PC-3 (cell line): ENCODE measurements around the gene SLC39A11. TPM values are rescaled to one million over a fixed set of nuclear protein-coding genes. Genes with fewer than 3 reads are reported as not detected.

Source experiments
- ATAC-seq: fragments of 200-7000 bp; cut with Tn5 transposase; 2 replicates; pipeline ENCODE4 v1.9.1; 2020; ENCODE audit warnings: mild to moderate bottlenecking, moderate library complexity
- BruUV-seq: library from RNA; stranded (reverse); fragments of 400-500 nt; replicated peaks from 2 replicates; lab custom pipeline; 2021; lab: Mats Ljungman, UMichigan
- CTCF ChIA-PET: fragments of 300-600 bp; sonication (Branson Sonifier 250); formaldehyde crosslinking; loops from one replicate; lab custom pipeline; 2022; ENCODE audit warnings: antibody characterized with exemption; lab: Charles Lee
- POLR2A ChIA-PET: fragments of 300-600 bp; sonication (Branson Sonifier 250); formaldehyde crosslinking; loops from one replicate; lab custom pipeline; 2022; ENCODE audit warnings: antibody characterized with exemption; ENCODE audit not compliant: unreplicated experiment; lab: Charles Lee
- DNase-seq: peaks from one replicate; pipeline ENCODE4 v3.0.0-alpha.2; 2015
- H2AFZ ChIP-seq: fragments of 300-600 bp; sonication (generic); 2 replicates; pipeline ENCODE4 v1.6.0; 2016; ENCODE audit warnings: antibody characterized with exemption, low read length
- H3F3A ChIP-seq: fragments of 300-600 bp; sonication (generic); one replicate; pipeline ENCODE4 v1.6.0; 2017; ENCODE audit warnings: antibody characterized with exemption, low read length, control low read depth, mild to moderate bottlenecking; ENCODE audit not compliant: unreplicated experiment
- H3K27ac ChIP-seq: fragments of 300-600 bp; sonication (generic); 2 replicates; pipeline ENCODE4 v1.5.1; 2016; ENCODE audit warnings: mild to moderate bottlenecking, low read length
- H3K27me3 ChIP-seq: fragments of 300-600 bp; sonication (generic); 2 replicates; pipeline ENCODE4 v1.6.1; 2016; ENCODE audit warnings: low read length, mixed read lengths
- H3K36me3 ChIP-seq: fragments of 300-600 bp; sonication (generic); 2 replicates; pipeline ENCODE4 v1.6.1; 2016; ENCODE audit warnings: low read depth, mixed run types, low read length, mixed read lengths
- H3K4me1 ChIP-seq: fragments of 300-600 bp; sonication (generic); 2 replicates; pipeline ENCODE4 v1.5.1; 2016; ENCODE audit warnings: low read length; ENCODE audit not compliant: insufficient read depth
- H3K4me2 ChIP-seq: fragments of 300-600 bp; sonication (generic); 2 replicates; pipeline ENCODE4 v1.6.0; 2016; ENCODE audit warnings: low read length
- H3K4me3 ChIP-seq: fragments of 300-600 bp; sonication (generic); 2 replicates; pipeline ENCODE4 v1.5.1; 2016; ENCODE audit warnings: mild to moderate bottlenecking, low read length, mixed read lengths
- H3K79me2 ChIP-seq: fragments of 300-600 bp; sonication (generic); 2 replicates; pipeline ENCODE4 v1.6.1; 2017; ENCODE audit warnings: low read length, mixed read lengths
- H3K9ac ChIP-seq: fragments of 300-600 bp; sonication (generic); 2 replicates; pipeline ENCODE4 v1.6.0; 2016; ENCODE audit warnings: mild to moderate bottlenecking, low read length
- H3K9me2 ChIP-seq: fragments of 300-600 bp; sonication (generic); replicated peaks from 2 replicates; pipeline ENCODE4 v1.6.1; 2016; ENCODE audit warnings: mixed run types, low read length, mixed read lengths
- H3K9me3 ChIP-seq: fragments of 300-600 bp; sonication (generic); 2 replicates; pipeline ENCODE4 v1.6.1; 2016; ENCODE audit warnings: low read length, mixed read lengths
- H4K20me1 ChIP-seq: fragments of 300-600 bp; sonication (generic); 2 replicates; pipeline ENCODE4 v1.6.1; 2016; ENCODE audit warnings: low read length, mixed read lengths
- EZH2 ChIP-seq: fragments of 300-600 bp; sonication (generic); IDR thresholded peaks from one replicate; pipeline ENCODE4 v1.6.1; 2017; ENCODE audit warnings: antibody characterized with exemption, mild to moderate bottlenecking, low read length; ENCODE audit not compliant: unreplicated experiment
- EZH2phosphoT487 ChIP-seq: fragments of 300-600 bp; sonication (generic); IDR thresholded peaks from 2 replicates; pipeline ENCODE4 v1.6.1; 2018; ENCODE audit warnings: mild to moderate bottlenecking, antibody characterized with exemption, low read length, borderline replicate concordance
- intact Hi-C: fragments of 100-400 bp; cut with micrococcal nuclease; formaldehyde crosslinking; loops from 2 replicates; pipeline ENCODE4 v1.9.0; 2023
- total RNA-seq: library from RNA; depleted of rRNA; stranded (reverse); fragments of >200 nt; gene quantifications from 2 replicates; pipeline ENCODE4 v1.2.3, GENCODE V29; 2014
- TF ChIP-seq, protein P1 (sequence below): fragments of 300-600 bp; sonication (generic); conservative IDR thresholded peaks from 2 replicates; pipeline ENCODE4 v1.5.1; 2017; ENCODE audit warnings: antibody characterized with exemption, low read depth, mild to moderate bottlenecking, low read length

The SLC39A11 gene
- total RNA-seq, 1 experiment from 2014 or later: 37.7 TPM

DNA sequence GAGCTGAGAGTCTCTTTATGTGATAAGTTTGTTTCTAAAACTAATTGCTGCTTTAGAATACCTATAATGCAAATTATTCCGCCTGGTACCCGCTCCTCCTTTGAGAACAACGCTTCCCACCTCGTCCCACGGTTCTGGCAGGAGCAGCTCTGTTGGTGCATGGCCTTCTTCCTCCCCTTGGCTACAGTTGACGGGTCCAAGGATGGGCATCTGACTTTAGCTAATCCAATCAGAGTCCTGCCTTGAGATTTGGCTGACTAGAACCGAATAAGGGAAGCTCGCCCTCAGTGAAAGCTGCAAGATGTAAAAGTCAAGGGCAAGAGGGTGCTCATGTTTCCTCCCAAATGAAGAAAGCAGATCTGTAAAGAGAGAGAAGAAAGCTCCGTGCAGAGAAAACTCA, 481.3 kb downstream of the SLC39A11 start:
- ATAC-seq (no peak), DNase-seq (no peak)
- intact Hi-C loops: no loop called here
- Histone ChIP-seq H3K4me3 (no peak overlapping the region), H3K4me1 (peaks cover 50% of the 10 kb centered on the region), H2AFZ (no peak overlapping the region), H3K9me2 (no peaks in the 10 kb centered on the region), H3K36me3 (0 out of 2 replicates have a peak, but pooled peaks cover 6% of the 10 kb centered on the region), H3K9me3 (peaks cover 11% of the 10 kb centered on the region), H3K4me2 (no peak overlapping the region), H3K27ac (no peak overlapping the region), H3K27me3 (no peaks in the 10 kb centered on the region), H3F3A (peaks cover 4% of the 10 kb centered on the region), H3K9ac (no peak overlapping the region), H3K79me2 (no peaks in the 10 kb centered on the region), H4K20me1 (no peaks in the 10 kb centered on the region)
- ChIA-PET POLR2A (no interaction called here), CTCF (no interaction called here)
- TF ChIP-seq EZH2phosphoT487 (no peak), EZH2 (no peak)
- TF ChIP-seq, protein P1, sequence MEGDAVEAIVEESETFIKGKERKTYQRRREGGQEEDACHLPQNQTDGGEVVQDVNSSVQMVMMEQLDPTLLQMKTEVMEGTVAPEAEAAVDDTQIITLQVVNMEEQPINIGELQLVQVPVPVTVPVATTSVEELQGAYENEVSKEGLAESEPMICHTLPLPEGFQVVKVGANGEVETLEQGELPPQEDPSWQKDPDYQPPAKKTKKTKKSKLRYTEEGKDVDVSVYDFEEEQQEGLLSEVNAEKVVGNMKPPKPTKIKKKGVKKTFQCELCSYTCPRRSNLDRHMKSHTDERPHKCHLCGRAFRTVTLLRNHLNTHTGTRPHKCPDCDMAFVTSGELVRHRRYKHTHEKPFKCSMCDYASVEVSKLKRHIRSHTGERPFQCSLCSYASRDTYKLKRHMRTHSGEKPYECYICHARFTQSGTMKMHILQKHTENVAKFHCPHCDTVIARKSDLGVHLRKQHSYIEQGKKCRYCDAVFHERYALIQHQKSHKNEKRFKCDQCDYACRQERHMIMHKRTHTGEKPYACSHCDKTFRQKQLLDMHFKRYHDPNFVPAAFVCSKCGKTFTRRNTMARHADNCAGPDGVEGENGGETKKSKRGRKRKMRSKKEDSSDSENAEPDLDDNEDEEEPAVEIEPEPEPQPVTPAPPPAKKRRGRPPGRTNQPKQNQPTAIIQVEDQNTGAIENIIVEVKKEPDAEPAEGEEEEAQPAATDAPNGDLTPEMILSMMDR: no peak
- BruUV-seq: no TSS peak

DNA sequence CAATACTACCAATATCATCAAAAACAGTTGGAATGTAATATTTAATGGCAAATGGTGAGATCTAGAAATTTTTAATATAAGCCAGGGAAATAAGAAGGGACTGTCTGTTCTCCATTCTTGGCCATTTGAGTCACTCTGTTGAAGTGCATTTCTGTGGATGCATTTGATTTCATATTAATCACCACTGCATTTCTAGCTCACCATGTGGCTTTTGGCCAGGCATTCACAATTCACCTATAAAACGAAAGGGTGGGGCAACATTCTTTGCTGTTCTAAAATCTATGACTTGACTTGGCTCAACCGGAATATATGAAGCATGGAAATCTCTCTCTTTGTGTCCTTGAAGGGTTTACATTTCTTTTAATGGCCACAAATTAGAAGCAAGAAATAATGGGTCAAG, 483.0 kb downstream of the SLC39A11 start:
- Histone ChIP-seq H3K9me2 (no peaks in the 10 kb centered on the region), H3F3A (peaks cover 4% of the 10 kb centered on the region), H3K9me3 (peaks cover 11% of the 10 kb centered on the region), H2AFZ (no peak overlapping the region), H3K79me2 (no peaks in the 10 kb centered on the region), H3K36me3 (0 out of 2 replicates have a peak, but pooled peaks cover 6% of the 10 kb centered on the region), H3K27me3 (no peaks in the 10 kb centered on the region), H3K4me1 (peaks cover 35% of the 10 kb centered on the region), H3K4me3 (no peak overlapping the region), H4K20me1 (no peaks in the 10 kb centered on the region), H3K4me2 (peak overlapping the region; percentile 51), H3K9ac (peak overlapping the region; percentile 61), H3K27ac (peak overlapping the region; percentile 87)
- CTCF ChIA-PET: no interaction called here
- POLR2A ChIA-PET: interaction anchor here (0.6 to 1.0 kb wide), 4 partner anchors 11 to 115 kb away, joined by 3 to 5 read pairs (median 3); no protein-coding TSS in a partner anchor
- ATAC-seq (peak; percentile 86), DNase-seq (peak; percentile 99)
- TF ChIP-seq EZH2phosphoT487 (no peak), EZH2 (no peak)
- TF ChIP-seq, protein P1: no peak
- BruUV-seq: no TSS peak
- intact Hi-C loops: loop anchor here (1.0 kb wide), 1 partner anchor 17 kb away; no protein-coding TSS in a partner anchor

DNA sequence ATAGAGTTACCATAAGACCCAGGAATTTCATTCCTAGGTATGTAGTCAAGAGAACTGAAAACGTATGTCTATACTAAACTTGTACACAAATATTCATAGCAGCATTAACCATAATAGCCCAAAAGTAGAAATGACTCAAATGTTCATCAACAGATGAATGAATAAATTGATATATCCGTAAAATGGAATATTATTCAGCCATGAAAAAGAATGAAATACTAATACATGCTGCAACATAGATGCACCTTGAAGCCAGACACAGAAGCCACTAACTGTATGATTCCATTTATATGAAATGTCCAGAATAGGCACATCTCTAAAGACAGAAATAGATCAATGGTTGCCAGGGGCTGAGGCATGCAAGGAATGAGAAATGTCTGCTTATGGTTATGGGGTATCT, 484.1 kb downstream of the SLC39A11 start:
- TF ChIP-seq EZH2phosphoT487 (no peak), EZH2 (no peak)
- TF ChIP-seq, protein P1: no peak
- POLR2A ChIA-PET: no interaction called here
- CTCF ChIA-PET: no interaction called here
- H3K27me3 ChIP-seq: no peaks in the 10 kb centered on the region
- DNase-seq: no peak
- peaks cover 4% of the 10 kb centered on the region for H3F3A ChIP-seq
- H3K36me3 ChIP-seq: 0 out of 2 replicates have a peak, but pooled peaks cover 6% of the 10 kb centered on the region
- H3K9ac ChIP-seq: peak overlapping the region; percentile 46; the same call in 1 of the 2 replicates
- no peaks in the 10 kb centered on the region for H3K79me2 ChIP-seq
- no peaks in the 10 kb centered on the region for H3K9me2 ChIP-seq
- no TSS peak for BruUV-seq
- H4K20me1 ChIP-seq: no peaks in the 10 kb centered on the region
- peaks cover 27% of the 10 kb centered on the region for H3K4me1 ChIP-seq
- ATAC-seq: no peak
- H2AFZ ChIP-seq: no peak overlapping the region
- peaks cover 11% of the 10 kb centered on the region for H3K9me3 ChIP-seq
- H3K4me2 ChIP-seq: no peak overlapping the region
- H3K27ac ChIP-seq: peak overlapping the region; percentile 87
- H3K4me3 ChIP-seq: no peak overlapping the region
- intact Hi-C loops: no loop called here
